GM20431 (cell line): ENCODE results near the gene OR7C1.
"Not testable (repeated sequence)": the region's sequence is repeated elsewhere in the genome, so short reads cannot be mapped to it uniquely, and the experiment has no call there.

Experiments
- in situ Hi-C: fragments of 300-500 bp; cut with MseI, MboI; formaldehyde crosslinking; loops from one replicate; pipeline ENCODE4 v1.15.0; 2020; ENCODE audit warnings: low sequenced_read_pairs; ENCODE audit not compliant: unreplicated experiment

Gene OR7C1

DNA sequence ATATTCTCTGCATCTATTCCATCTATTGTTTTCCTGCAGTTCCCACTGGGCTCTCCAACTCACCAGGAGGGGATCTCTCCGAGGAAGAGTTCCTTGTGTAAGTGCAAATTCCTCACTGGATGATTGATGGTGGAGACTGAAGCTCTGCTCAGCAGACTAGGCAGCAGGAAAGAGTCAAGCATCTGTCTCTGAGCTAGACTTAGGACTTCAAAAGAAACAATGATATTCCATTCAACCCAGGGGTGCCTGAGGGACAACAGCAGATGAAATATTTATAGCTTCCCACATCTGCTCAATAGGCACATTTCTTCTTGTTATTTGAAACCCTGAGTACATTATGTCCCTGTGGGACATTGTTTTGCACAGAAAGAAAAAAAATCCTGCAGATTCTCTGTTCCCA, at the start of gene OR7C1, which contains the start of gene OR7A5:
TSS of gene OR7C1 (minus strand) at position 175 of the 400 bp plus-strand sequence. CDS start 35,049 bp downstream, outside the sequence.
TSS of gene OR7A5 (minus strand) at position 175 of the 400 bp plus-strand sequence. CDS start 6,944 bp downstream, outside the sequence.
- in situ Hi-C loops, result no loop called here

DNA sequence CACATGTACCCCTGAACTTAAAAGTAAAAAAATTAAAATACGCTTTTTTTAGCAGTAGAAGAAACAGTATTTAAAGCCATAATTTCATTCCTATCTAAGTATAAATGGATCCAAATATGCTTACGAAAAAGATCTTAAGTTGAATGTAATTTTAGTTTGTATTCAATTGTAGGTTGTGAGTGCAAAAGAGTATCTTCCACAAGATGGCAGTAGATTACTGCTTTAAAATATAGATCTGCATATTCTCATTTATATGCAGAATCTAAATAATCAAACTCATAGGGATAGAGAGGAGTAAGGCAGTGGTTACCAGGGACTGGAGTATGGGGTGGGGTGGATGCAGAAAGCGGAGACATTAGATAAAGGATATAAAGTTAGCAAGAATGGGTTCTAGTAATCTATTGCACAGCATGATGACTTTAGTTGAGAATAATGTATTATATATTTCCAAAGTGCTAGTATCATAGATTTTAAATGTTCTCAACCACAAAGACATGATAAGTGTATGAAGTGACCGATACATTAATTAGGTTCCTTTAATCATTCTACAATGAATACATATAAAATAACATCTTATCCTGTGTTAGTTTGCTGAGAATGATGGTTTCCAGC, 36.7 kb upstream of the OR7C1 start:
- in situ Hi-C loops, result loop anchor here (25.0 kb wide), 1 partner anchor 309 kb away; the partner anchor contains the start of gene NDUFB7

DNA sequence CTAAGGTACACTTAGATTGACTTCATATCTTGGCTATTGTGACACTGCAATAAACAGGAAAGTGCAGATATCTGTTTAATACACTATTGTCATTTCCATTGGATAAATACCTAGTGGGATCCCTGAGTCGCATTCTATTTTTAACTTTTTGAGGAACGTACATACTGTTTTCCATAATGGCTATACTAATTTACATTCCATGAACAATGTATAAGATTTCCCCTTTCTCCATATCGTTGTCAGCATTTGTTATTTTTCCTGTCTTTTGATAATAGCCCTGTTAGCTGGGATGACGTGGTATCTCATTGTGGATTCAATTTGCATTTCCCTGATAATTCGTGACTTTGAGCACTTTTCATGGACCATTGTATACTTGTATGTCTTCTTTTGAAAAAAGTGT, 33.5 kb upstream of the OR7C1 start:
- in situ Hi-C loops, result loop anchor here (25.0 kb wide), 1 partner anchor 306 kb away; the partner anchor contains the start of gene NDUFB7

DNA sequence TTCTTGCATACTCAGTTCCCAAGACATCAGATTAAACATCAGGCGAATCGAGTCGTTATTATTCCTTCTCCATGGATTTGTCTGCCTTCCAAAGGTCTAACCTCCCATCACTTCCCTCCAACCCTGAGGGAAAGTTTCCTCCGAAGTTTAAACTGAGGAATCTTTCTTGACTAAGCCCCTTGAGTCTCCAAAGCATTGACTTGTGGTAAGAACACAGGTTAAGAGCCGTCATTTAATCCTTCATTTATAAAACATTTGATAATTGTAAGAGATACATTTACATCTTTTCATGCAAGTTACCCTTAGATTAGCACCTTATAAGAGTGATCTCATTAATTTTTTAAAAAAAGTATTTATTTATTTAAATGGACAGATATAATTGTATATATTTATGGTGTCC, 13.8 kb upstream of the OR7C1 start, which contains the start of gene OR7A10:
TSS of gene OR7A10 (minus strand) at position 101 of the 400 bp plus-strand sequence. CDS start 7,045 bp downstream, outside the sequence.
- in situ Hi-C loops, result no loop called here

DNA sequence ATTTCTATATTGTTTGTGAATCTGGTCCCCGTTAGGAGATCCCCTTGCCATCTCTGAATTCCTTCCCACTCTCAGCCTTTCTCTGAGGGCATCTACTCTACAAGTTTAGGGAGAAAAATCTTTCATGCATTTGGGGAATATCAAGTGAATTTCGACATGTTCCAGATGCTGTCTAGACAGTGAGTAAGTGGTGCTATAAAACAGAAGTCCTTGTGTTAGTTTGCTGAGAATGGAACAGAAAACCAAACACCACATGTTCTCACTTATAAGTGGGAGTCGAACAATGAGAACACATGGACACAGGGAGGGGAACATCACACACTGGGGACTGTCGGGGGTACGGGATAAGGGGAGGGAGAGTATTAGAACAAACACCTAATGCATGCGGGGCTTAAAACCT, 8.6 kb upstream of the OR7C1 start:
- in situ Hi-C loops, result no loop called here

DNA sequence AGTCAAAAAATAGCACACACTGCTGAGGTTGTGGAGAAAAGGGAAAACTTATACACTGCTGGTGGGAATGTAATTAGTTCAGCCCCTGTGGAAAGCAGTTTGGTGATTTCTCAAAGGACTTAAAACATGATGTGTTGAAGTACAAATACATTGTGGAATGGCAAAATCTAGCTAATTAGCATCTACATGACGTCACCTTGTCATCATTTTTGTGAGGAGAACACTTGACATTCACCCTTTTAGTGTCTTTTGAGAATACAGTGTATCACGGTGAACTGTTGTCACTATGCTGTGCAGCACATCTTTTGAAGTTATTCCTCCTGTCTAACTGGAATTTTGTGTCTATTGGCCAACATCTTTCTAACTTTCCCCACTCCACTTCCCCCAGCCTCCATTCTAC, 8.2 kb upstream of the OR7C1 start:
- in situ Hi-C loops, result no loop called here

DNA sequence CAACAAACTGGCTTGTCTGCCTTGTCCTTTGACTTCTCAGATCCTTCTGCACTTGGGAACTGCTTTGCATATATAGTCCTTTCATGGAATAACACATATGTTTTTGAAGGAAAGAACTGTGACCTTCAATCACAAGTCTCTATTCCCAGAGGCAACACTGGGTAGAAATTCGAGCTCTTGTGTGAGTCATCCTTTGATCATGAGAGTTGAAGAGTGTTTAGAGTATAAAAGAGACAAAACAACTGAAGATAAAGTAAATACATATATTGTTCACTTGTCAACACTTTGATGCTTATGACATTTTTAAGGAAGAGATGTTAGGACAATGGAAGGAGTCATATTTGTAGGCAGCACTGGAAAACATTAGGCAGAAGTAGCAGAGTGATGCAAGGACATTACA, 5.2 kb upstream of the OR7C1 start:
- in situ Hi-C loops, result no loop called here

DNA sequence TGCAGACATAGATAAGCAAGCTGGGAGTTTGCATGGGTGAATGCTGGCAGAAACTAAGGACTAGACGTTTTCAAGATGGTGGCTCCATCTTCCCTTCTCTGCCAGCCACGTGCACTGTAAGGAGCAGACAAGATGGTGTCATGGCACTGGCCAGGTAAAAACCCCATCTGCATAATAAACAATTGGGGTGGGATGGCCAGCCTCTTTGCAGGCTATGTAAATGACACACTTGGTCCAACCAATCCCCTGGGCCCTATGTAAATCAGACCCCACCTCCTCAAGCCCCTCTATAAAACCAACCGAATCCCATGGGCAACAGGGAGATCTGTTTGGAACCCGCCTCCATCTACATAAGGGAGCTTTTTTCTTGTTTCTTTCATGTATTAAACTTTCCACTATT, 2.4 kb upstream of the OR7C1 start:
- in situ Hi-C loops, result no loop called here

DNA sequence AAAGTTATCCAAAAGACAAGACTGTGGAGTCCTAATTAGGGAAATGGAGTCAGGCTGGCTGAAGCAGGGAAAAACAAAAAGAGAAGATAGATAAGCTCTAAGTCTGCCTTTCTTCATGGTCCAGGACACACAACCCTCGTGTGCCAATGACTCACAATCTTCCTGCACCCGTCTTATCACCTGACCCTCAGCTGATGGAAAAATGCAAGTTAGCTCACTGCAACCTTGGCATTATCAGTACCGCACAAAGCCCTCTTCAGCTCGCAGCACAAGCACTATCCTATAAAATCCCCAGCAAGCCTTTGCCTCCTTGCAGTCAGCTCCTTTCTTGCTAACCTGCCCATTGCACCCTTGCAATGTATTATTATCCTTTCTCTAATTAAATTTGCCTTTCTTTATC, 4.3 kb downstream of the OR7C1 start:
- in situ Hi-C loops, result no loop called here

DNA sequence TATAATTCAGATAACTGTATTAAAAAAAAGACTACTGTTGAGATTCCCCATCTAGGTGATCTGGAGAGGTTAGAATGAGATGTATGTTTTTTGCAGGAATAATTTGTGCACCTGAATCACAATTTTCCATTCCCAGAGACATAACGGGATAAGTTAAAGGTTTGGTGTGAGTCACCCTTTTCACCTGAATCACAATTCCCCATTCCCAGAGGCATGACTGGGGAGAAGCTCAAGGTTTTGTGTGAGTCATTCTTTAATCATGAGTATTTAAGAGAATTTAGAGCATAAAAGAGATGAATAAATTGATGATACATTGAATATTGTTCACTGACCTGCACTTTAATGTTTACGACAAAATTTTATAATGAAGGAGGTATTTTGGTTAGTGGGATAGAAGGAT, 9.0 kb downstream of the OR7C1 start:
- in situ Hi-C loops, result no loop called here

DNA sequence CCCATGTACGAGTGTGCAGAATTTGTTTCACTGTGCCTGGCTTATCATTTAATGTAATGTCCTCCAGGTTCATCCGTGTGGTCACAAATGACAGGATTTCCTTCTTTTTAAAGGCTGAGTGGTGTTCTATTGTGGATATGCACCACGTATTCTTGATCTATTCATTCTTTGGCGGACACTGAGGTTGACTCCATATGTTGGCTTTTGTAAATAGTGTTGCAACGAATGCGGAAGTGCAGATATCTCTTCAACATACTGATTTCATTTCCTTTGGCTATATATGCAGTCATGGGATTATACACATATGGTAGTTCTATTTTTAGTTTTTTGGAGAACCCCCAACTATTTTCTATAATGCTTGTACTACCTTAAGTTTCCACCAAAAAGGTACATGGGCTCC, 13.0 kb downstream of the OR7C1 start:
- in situ Hi-C loops, result no loop called here

DNA sequence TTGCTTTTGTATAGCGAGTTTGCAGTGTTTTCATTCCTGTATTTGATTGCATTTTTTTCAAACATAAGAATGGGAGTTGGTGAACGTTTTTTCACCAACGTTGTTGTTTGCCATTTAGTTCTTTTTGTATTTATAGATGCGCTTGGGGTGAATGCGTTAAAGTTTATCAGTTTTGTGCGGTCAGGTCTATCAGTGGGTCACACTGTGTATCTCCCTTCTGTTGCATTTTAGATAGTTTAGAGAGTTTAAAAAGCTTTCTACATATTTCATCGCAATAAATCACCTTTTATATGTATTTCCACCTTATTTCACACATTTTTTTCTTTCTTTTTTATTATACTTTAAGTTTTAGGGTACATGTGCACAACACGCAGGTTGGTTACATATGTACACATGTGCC, 16.4 kb downstream of the OR7C1 start:
- in situ Hi-C loops, result no loop called here

DNA sequence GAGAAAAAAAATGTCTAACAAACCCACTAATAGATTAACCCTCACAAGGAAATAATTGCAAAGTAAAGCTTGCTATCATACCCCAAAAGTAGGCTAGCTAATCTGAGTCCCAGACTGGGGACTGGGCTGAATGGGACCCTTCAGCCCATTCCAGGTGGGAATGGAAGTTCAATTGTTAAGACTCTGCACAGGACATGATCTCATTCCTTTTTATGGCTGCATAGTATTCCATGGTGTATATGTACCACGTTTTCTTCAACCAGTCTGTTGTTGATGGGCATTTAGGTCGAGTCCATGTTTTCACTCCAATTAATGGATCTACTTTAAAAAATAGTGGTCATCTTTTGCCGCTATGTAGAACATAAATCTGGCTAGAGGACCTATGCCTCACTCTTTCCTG, 17.9 kb downstream of the OR7C1 start:
- in situ Hi-C loops, result no loop called here

DNA sequence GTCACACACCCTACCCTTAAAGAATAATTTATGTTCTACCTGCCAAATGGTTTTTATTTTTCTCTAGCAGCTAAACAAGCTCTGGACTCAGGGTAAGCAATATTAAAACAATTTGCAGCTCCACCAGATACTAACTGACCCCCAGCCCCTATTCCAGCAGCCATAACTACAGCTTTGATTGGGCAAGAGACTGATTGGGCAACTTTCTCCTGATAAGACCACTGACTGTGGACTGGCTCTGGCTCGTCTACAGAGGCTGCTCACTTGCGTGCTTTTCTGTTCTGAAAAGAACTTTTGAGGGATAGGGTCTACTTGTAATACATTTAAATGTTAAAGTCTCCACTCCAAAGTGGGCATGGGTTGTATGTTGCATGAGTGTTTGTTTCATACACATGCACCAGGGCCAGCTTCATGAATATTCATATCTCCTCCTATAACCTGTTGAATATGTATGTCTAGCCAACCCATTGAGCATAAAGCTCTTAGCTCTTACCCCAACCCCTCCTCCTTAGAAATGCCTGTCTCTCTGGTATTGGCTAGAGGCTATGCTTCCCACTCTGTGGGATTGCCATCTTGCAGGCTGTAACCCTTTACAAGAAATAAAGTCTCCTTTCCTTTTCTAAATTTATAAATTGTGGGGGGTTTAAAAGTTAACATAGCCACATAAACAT, 19.9 kb downstream of the OR7C1 start:
- in situ Hi-C loops, result no loop called here

DNA sequence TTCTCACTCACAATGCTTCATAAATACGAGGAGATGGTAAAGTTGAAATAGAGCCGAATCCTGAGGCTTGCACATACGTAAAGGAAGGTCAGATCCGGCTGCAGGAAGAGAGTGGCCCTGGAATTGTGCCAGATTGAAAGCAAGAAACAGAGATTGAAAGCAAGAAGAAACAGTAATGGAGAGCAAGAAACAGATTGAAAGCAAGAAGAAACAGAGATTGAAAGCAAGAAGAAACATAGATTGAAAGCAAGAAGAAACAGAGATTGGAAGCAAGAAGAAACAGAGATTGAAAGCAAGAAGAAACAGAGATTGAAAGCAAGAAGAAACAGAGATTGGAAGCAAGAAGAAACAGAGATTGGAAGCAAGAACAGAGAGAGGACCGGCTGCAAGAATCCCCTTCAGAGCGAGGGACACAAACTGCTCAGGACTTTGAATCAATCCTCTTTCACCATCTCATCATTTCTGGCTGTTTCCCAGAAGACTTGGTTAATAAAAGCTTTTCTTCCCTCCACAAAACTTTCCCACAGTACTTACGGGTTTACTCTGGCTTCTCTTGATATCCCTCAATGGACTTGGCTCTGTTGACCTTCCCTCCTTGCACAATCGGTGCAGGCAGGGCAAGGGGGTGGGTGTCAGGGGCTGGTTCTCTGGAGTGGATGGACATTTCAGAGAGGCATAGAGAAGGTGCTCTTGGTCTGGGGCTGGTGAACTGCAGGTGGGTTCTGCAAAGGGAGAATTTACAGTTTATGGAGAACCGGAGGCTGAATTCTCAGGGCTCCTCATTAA, 25.5 kb downstream of the OR7C1 start:
- in situ Hi-C loops, result no loop called here

DNA sequence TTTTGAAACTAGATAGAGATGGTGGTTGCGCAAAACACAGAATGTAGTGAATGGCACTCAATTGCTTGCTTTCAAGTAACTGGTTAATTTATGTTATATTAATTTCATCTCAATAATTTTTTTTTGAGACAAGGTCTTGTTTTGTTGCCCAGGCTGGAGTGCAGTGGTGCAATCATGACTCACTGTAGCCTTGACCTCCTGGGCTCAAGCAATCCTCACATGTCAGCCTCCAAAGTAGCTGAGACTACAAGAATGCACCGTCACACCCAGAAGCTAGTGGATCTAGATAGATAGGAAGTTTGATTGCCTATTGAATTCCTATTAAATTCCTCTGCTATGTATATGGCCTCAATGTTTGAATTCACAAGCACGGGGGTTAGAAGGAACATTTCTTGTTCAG, 30.2 kb downstream of the OR7C1 start:
- in situ Hi-C loops, result no loop called here

DNA sequence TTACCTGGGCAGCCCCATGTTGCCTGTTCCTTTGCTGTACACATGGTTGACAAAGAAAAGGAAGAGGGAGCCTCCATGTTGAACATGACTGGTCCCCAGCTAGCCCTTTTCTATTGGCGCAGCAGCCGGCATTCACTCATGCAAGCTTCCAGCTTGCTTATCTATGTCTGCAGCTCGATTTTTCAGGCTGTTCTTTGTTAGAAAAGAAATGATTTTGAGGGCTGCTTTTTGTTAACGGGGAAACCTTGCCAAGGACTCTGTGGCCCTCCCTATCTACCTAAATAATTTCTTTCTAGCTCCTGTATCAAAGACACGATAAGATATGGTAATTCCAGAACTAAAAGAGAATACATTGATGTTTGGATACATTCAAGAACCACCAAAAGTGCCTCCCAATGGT, 36.2 kb downstream of the OR7C1 start:
- in situ Hi-C loops, result no loop called here

DNA sequence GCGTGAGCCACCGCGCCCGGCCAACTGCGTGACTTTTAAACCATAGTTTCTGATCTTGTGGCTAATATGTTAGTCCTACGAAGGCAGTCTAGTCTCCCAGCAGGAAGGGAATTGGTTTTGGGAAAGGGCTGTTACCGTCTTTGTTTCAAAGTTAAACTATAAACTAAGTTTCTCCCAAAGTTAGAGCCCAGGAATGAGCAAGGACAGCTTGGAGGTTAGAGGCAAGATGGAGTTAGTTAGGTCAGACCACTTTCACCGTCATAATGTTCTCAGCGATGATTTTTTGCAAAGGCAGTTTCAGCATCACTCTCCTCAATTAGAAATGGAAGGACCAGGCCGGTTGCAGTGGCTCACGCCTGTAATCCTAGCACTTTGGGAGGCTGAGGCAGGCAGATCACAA, 39.0 kb downstream of the OR7C1 start:
- in situ Hi-C loops, result no loop called here

DNA sequence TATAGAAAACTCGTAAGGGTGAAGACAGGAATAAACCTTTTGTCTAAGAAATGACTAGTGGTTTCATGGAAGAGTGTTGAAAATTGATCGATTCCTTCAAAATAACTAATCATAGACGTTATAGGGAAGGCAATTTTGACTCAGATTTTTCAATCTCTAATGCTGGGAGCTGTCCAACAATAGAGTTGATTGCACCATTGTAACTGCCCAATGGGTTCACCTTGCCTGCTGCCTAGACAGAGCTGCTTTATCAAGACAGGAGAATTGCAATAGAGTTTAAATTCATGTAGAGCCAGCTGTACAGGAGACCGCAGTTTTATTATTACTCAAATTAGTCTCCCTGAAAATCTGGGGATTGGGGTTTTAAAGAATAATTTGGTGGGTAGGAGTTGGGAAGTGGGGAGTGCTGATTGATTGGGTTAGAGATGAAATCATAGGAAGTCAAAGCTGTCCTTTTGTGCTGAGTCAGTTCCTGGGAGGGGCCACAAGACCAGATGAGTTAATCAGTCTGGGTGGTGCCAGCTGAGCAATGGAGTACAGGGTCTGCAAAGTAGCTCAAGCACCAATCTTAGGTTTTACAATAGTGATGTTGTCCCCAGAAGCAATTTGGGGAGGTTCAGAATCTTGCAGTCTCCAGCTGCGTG, 39.8 kb downstream of the OR7C1 start:
- in situ Hi-C loops, result no loop called here

DNA sequence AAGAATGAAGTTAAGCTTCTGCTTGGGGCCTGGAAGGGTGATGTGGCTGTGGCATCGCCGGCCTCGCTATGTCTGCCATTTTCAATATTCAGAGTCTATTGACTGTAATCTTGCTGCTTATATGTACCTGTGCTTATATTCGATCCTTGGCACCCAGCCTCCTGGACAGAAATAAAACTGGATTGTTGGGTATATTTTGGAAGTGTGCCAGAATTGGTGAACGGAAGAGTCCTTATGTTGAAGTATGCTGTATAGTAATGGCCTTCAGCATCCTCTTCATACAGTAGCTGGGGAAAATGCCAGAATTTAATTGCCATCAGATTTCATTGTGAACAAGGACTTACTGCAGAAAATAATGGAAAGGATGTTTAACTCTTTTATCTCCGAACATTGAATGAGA, 42.7 kb downstream of the OR7C1 start:
- in situ Hi-C loops, result not testable (repeated sequence)
